SK-N-DZ (cell line): ENCODE measurements around the gene CCNYL1. TPM values are rescaled to one million over a fixed set of nuclear protein-coding genes. Genes with fewer than 3 reads are reported as not detected.
"Not testable (repeated sequence)": the region's sequence is repeated elsewhere in the genome, so short reads cannot be mapped to it uniquely, and the experiment has no call there.

Experiments
- DNase-seq: peaks from one replicate; pipeline ENCODE4 v3.0.0-alpha.2; 2015; ENCODE audit warnings: low spot score
- polyA plus RNA-seq, 2 experiments: library from polyadenylated mRNA; depleted of rRNA; stranded (reverse); fragments of >200 nt; gene quantifications; 2 replicates each; pipeline ENCODE4 v1.2.3, GENCODE V29; 2014

The CCNYL1 gene
- 2.7 and 2.8 TPM in 2 replicates for polyA plus RNA-seq (2014; cell fraction: cytosol; rRNA removed)
- 3.8 and 4.9 TPM in 2 replicates for polyA plus RNA-seq (2014; cell fraction: nucleus; rRNA removed)

DNA sequence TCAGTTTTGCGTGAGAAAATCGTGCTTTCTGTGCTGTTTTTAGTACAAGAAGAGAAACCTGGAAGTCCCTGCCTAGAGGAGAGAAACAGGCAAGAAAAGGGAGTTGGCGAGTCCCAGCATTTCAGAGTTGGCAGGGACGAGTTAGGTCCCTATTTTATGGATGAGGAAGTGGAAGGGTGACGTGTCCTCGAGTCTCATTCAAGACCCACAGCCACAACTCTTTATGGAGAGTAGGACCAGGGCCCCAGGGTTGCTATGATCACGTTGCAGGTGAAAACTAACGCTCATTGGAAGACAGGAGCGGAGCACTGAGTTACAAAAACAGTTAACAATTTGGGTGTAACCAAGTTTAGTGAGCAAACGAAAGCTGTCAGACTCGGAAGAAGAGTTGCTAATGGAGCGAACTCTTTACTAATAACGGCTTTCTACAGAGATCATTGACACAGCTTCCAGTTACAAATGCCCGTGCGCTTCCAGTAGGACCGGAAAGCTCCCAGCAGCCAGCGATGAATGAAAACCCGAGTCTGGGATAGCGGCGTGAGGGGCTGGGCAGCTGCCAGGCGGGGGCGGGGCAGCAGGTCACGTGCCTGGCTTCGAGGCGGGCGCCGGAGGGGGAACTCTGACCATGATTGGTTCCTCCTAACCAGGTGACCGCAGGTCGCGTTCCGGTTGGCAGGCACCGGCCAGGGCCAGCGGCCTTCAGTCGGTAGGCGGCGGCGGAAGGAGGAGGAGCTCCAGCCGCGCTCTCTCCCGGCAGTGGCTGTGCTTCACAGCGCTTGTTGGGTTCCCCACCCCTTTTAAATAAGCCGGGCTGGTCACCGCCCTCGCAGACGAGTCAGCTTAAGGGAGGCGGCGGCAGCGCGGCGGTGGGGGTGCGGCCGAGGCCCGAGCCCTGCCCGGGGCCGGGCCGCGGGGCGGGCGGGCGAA, at the start of gene CCNYL1:
Gene CCNYL1, plus strand, starts transcription at position 827 of the 927 bp plus-strand sequence. CDS start 257 bp downstream, outside the sequence.
- peak; percentile 97 for DNase-seq

DNA sequence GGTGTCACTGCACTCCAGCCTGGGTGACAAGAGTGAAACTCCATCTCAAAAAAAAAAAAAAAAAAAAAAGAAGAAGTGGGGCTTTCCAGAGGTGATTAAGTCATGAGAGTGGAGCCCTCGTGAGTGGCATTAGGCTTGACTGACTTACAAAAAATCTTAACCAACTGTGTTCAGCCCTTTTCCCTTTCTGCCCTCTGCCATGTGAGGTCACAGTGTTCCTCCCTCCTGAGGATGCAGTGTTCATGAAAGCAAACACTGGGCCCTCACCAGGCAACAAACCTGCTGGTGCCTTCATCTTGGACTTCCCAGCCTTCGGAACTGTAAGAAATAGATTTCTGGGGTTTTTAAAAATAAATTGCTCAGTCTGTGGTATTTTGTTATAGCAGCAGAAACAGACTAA, 49.2 kb upstream of the CCNYL1 start:
- no peak for DNase-seq

DNA sequence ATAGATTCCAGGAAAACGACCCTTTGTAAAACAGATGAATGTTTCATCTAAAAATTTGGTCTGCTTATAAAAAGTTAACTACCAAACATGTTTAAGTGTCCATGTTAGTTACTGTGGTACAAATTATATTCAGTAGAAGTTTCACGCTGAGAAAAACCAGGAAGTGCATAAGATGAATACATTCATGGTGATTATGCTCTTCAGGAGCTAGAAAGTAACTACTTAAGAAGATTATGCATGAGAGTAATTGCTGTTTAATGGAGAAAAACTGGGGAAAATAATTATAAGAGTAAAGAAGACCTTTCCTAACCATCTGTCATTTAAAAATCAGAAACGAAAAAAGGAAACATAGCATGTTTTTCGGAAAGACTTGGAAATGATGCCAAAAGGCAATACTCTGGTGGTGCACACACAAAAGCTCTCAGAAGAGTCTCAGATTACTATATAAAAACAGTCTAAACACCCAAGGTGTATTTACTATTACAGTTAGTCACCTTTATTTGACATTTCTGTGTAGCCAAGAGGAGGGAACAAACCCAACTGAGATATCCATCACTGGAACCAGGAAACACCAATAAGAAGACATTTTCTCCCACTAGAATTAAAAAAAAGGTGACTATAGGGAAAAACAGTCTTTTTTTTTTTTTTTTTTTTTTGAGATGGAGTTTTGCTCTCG, 47.4 kb upstream of the CCNYL1 start:
- no peak for DNase-seq

DNA sequence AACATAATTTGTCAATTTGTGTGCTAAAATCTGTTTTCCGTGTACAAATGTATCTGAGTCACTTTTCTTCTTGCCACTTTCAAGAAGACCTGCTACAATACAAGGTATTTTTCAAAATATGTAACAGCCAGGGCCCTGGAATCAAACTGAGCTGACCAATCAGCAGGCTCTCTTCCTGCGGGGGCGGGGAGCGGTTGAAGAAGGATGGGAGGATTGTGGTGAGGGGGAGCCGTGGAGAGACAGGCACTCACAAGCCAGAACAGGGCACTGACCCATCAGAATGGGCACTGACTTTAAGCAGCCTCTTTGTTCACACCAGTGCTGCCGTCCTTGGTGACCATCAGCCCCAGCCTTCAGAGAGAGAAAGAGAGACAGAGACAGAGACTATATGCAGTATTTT, 40.6 kb upstream of the CCNYL1 start:
- no peak for DNase-seq

DNA sequence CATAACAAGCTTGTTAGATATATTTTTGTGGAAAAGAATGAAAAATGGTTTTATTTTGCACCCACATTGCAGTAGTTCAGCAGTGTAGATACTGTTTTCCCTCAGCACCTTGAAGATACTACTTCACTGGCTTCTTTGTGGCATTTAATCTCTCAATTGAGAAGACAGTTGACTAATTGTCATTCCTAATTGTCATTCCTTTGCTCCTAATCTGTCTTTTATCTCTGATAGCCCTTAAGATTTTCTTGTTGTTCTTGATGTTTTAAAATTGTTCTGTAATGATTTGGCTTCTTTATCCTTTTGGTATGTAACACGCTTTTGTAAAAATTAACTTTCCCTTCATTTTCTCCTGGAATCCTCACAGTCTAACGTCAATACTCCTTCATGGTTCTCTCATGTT, 38.0 kb upstream of the CCNYL1 start:
- DNase-seq = no peak

DNA sequence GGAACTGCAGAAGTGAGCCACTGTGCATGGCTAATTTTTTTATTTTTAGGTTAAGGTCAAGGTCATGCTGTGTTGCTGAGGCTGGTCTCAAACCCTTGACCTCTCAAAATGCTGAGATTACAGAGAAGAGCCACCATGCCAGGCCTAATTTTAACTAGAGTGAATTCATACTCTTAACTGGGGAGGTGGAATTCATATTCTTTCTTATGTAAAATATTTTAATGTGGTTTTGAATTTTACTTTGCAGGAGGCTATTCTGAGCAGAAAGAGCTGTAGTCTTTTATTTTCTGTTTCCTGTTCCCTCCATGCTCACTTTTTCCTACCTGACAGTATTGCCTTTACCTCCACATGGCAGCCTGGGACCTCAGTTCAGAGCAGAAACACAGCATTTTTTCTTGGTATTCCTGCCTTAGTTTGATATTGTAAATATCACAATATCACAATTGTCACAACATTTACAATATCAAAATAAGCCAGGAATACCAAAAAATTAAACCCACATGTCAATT, 37.1 kb upstream of the CCNYL1 start:
- no peak for DNase-seq

DNA sequence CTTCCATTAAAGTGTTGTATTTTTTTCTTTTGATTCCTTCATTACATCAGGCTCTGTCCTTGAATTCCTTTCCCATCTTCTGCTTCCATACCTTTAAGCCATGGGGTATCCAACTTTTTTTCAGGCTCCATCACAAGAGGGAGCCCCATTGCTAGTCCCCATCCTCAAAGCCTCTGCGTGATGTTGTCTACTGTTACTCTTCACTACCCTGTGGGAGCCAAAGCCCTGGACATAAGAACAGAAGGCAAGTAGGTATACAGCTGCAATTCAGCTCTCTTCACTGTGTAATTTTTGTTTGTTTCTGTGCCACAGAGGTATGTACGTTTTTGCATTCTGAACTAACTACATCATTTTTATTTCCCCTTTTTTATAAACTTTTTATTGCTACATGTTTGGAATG, 36.6 kb upstream of the CCNYL1 start:
- DNase-seq = no peak

DNA sequence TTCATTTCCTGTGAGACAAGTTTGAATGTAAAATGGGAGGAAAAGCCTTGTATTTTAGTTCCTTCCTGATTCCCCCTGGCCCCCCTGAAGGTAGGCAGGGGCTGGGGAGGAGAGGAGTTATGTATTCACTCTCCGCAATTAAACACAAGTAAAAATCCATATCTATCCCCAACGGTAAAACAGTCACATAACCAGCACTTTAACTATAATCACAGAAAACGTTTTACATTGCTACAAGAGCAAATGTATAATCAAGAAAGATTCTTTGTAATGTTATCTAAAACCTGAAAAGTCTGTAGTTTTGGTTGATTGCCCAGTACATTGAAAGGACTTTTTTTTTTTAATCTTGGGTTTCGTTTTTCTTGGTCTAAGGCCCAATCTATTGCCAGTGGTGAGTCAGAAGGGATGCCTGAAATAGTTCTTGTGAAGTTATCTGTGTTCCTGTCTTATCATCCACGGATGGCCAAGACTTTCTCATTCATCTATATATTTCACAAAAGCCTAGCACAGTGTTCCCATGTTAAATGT, 34.5 kb upstream of the CCNYL1 start:
- DNase-seq = no peak

DNA sequence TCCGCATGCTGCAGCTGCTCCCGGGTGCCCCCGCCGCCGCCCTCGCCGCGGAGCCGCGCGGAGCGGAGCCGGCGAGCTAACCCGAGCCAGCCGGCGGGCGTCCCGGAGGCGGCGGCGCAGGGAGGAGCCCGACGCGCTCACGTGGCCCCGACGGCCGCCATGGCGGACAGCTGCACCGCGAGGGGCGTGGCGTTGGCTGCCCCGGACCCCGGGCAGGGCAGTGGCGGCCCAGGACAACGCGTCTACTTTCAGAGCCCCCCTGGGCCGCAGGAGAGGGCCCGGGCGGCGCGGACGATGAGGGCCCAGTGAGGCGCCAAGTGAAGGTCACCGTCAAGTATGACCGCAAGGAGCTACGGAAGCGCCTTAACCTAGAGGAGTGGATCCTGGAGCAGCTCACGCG, 30.0 kb upstream of the CCNYL1 start:
- no peak for DNase-seq

DNA sequence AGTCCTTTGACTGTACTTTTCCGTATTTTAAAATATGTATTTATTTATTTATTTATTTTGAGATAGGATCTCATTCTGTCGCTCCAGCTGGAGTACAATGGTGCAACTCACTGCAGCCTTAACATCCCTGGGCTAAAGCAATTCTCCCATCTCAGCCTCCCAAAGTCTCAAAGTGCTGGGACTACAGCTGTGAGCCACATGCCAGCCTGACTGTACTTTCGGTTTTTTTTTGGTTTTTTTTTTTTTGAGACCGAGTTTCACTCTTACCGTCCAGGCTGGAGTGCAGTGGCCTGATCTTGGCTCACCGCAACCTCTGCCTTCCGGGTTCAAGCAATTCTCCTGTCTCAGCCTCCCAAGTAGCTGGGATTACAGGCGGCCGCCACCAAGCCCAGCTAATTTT, 28.9 kb upstream of the CCNYL1 start:
- DNase-seq = no peak

DNA sequence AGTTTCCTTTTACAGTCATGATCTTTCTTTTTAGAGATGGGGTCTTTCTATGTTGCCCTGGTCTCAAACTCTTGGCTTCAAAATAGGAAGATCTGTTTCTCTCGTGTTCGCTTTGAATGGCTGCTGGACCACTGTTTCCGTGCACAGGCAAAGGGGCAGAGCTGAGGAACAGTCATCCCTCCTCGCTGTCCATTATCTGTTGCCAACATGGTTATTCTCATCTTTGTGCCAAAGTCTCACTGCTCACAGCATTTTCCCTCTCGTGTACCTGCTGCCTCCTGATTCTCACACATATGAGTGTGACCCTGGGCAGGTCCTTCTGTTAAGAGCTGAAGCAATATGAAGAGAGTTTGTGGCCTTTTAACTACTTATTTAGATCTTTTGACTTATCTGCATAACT, 28.0 kb upstream of the CCNYL1 start:
- no peak for DNase-seq

DNA sequence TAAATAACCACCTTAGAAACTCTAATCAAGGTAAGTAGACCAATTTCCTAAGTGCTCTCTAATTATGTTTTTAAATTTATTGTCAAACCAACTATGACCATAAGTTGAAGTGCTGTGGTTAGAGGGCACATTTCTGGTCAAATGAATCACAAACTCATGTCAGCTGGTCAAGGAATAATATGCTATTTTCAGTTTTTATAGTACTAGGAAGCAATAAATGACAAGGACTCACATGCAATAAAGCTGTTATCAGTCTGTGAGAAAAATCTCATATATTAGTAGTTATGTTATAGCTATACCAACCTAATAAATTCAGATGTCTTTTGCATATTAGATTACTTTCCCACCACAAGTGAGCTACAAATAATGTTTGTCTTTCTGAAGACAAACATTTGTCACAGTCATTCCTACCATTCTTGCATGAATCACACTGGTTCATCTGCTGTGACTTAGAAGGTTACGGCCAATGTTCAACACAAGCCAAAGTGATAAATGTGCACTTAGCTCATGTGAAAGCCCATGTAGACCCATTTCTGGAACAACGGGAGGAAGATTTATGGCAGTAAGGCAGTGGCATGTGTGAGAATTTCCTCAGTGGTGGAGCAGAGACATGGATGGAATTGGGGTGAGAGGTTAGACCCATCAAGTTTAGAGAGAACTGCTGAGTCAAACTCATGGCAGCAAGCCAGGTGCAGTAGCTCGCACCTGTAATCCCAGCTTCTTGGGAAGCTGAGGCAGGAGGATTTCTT, 27.4 kb upstream of the CCNYL1 start:
- DNase-seq = no peak

DNA sequence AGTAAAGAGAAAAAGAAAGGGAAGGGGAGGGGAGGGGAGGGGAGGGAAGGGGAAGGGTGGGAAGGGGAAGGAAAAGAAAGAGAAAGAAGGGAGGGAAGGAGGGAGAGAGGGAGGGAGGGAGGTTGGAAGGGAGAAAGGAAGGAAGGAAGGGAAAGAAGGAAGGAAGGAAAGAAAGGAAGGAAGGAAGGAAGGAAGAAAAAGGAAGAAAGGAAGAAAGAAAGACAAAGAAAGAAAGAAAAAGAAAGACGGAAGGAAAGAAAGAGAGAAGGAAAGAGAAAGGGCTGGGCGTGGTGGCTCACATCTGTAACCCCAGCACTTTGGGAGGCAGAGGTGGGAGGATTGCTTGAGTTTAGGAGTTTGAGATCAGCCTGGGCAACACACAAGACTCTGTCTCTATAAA, 24.6 kb upstream of the CCNYL1 start:
- no peak for DNase-seq

DNA sequence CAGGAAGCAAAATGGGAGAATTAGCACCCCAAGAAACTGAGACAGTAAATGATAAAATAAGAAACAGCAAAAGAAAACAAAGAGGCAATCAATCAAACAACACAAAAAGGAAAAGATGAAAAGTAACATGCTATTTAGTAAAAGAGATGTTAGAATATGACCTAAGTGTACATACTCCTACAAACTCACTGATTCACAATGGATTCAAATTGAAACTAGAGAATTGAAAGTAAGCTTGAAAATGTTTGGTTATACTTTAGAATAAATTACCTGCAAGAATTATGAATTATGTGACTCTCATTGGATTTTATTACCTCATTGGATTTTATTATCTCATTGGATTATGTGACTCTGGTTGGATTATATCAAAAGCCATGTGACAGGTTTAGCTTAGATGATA, 22.8 kb upstream of the CCNYL1 start:
- DNase-seq = no peak

DNA sequence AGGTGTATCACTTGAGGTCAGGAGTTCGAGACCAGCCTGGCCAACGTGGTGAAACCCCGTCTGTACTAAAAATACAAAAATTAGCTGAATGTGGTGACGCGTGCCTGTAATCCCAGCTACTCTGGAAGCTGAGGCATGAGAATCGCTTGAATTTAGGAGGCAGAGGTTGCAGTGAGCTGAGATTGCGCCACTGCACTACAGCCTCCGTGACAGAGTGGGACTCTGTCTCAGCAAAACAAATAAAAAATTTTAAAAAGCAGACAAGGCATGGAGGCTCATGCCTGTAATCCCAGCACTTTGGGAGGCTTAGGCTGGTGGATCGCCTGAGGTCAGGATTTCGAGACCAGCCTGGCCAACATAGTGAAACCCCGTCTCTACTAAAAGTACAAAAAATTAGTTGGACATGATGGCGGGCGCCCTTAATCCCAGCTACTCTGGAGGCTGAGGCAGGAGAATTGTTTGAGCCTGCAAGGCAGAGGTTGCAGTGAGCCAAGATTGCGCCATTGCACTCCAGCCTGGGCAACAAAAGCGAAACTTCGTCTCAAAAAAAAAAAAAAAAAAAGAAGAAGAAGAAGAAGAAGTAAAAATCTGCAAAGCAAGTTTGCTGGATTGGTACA, 20.5 kb upstream of the CCNYL1 start:
- DNase-seq = not testable (repeated sequence)

DNA sequence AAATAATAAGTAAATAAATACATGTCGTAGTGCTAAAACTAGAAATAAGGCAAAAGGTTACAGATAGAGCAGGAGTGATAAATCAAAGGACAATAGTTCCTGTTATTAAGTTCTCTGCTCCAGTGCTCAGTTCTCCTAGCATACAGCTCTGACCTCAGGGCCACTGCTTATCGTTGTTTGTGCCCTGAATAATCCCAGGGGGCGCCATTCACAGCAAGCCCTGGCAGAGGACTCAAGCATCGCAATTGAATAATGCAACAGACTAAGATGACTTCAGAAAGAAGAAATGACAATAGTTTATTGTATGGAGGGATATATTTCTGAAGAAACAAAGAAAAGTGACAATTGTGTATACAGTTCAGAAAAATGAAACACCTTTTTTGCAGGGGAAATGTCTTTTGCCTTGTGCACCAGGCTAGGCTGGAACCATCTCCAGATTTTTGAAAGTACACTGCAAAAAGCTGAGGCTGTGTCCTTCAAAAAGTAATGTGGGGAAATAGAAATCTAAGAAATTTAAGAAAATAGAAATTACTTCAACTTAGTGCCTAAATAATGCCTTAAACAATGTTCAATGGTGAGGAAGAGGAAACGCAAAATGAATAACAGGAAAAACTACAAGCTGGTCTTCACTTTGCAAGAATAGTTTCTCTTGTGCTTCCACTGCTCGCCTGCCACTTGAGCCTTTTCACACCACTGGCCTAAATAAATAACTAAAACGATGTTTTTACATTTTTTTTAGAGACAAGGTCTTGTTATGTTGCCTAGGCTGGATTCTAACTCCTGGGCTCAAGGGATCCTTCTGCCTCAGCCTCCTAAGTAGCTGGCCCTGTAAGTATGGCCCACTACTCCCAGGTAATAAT, 19.0 kb upstream of the CCNYL1 start:
- DNase-seq = peak; percentile 18

DNA sequence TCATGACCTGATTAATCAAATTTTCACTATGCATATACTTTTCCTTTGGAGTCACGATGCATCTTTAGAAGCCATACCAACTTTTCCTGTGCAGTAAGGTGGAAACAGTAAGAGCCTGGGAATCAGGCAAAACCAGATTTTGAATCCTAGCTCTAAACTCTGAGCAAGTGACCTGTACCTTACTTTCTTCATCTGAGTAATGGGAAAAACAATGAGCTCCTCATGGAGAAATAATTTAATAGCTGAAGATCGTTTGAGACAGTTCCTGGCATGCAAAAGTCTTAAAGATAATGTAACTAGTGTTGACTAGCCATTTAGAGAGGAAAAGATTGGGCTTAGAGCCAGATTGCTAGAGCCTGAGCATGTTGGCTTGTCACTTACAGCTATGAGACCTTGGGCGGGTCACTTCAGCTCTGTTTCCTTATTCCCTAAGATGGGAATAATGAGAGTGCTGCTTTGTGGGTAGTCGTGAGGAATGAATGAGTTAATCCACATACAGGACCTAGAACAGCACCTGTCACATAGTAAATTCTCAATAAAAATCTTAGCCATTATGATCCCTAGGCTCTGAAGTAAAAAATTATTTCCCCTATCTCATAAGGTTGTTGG, 17.7 kb upstream of the CCNYL1 start:
- no peak for DNase-seq

DNA sequence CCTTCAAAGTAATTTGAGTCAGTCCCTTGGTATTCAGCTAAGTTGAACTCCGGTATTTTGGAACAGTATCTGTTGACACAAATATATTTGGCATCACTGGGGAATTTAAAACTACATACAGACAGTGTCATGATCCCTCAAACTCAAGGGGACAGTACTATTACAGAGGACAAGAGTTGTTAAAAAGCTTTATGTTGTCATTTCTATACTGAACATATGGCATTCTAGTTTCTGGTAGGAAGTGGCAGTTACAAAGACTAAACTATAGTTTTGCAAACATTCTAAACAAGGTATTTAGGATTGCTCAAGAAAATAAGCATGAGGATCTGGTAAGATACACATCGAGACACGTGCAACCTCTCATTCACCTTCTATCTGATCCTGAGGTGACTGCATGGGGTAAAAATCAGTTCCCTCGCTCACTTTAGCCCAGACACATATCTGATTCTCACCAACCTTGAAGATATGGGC, 16.6 kb upstream of the CCNYL1 start:
- no peak for DNase-seq

DNA sequence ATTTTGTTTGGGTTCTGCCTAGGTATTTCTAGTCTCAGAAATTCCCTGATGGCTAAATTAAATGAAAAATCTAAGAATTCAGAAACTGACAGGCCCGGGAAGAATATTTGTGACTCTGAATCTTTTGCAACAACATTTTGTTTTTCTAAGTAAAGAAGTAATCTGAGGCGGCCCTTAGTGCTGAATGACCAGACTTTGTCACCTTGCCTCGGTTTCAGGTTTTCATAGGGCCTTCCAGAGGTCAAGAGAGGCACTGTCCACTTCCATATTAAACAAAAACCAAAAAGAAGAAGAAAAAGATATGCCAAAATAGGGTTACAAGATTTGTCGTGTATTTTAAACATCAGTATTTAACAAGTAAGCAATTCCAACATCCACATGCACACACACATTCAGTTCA, 16.1 kb upstream of the CCNYL1 start:
- DNase-seq = no peak

DNA sequence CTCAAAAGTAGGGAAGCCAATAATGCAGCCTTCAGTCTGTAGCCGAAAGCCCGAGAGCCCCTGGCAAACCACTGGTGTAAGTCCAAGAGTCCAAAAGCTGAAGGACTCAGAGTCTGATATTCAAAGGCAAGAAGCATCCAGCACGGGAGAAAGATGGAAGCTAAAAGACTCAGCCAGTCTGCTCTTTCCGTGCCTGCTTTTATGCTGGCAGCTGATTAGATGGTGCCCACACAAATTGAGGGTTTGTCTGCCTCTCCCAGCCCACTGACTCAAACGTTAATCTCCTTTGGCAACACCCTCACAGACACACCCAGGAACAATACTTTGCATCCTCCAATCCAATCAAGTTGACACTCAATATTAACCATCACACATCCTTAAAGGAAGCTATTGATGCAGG, 14.5 kb upstream of the CCNYL1 start:
- not testable (repeated sequence) for DNase-seq
